Amniotic stem cell (primary cell): ENCODE data around the gene CTNNA2.

Experiments
- DNase-seq: peaks from one replicate; lab custom pipeline; 2025; lab: John Stamatoyannopoulos, UW

The CTNNA2 gene

DNA sequence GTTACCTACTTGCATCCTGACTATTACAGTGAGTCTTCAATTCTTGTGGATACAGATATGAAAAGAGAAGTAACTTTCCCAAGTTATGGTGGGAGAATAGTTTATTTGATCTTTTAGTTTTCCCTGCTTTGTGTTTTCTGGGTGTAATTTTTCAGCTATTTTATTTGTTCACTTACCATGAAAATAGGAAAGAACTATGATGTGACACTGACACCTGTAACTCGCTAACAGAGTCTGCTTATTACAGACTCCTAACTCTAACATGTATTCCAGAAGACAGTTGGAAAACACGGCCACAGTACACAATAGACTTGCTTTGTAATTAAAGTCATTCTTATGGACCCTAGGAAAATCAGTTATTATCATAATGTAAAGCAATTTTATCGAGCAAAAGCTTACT is 468.5 kb downstream of the CTNNA2 start:
- no peak for DNase-seq

DNA sequence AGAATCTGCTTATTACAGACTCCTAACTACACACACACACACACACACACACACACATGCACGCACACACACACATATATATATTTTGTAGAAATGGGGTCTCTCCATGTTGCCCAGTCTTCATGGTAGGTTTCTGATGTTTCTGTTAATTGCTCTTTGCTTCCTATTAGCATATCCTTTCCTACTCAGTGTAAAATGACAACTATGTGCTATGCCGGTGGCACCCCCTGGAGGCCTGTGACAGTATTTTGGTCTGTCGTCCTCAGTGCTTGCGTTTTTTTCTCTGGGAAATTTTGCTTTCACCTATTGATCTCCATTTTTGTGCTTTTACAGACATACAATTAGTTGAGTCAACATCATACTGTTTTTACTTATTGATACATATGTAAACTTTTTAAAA is 469.6 kb downstream of the CTNNA2 start:
- DNase-seq: no peak

DNA sequence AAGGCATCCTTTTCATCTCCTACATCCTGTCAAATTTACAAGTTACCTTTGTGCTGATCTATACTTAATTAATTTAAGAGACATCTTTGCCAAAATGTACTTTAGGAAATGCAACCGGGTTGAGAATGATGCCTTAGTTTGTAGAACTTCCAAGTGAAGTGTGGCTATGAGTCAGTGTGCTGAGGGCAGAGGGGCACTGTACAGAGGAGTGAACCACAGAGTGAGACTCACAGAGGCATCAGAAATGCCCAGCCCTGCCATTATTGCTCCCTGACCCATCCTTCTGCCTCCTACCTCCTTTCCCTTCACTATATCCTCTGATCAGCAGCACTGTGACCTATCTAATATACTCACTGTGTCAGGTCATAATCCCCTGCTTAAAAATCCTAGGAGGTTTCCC is 471.6 kb downstream of the CTNNA2 start:
- no peak for DNase-seq

DNA sequence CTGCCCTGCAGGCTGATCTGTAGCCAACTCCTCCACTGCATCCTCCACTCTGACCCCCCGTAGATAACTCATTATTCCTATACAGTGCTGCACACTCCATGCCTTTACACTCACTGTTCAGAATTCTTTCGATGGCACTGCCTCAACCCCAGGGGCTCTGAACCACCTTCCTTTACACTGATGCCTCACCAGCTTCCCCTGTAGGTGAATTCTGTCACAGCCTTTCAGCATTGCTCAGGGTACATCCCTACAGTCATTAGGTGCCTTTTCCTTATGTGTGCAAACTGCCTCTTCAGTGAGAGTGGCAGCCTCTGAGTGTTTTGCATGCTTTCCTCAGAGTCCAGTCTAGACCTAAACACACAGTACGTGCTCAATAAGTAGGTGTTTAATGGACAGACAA is 472.3 kb downstream of the CTNNA2 start:
- no peak for DNase-seq

DNA sequence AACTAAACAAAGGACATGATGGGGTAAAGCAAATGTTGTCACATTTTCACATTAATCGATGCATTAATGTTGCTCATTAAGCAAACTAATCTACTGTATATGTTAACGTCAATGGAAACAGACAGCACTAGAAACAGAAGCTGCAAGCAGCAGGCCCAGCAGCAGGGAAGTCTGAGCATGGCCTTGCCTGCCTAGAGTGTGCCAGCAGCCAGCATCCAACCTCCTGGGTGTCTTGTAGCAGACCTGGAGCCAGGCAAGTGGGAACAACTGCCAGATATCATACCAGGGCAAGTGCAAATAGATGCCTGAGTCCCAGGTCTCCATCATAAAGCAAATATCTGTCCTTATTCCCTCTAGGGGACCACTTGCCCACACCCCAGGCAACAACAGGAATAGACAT is 472.7 kb downstream of the CTNNA2 start:
- DNase-seq: no peak

DNA sequence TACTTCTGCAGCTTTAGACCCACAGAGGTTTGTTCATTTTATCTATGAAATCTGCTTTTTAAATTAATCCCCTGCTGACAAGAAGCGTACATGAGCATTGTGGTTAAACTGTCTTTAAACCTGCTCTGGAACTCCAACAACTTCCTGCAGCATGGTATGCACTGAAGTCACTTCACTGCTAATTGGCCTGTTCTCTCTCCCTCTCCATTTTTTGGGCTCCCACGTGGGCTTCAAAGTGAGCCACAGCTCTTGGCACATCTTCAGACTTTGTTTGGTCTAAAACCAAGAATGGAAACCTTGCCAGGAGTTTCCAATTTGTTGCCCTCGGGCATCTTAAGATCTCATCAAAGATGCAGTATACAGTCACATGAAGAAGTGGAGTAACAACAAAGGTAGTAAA is 480.3 kb downstream of the CTNNA2 start:
- DNase-seq: no peak

DNA sequence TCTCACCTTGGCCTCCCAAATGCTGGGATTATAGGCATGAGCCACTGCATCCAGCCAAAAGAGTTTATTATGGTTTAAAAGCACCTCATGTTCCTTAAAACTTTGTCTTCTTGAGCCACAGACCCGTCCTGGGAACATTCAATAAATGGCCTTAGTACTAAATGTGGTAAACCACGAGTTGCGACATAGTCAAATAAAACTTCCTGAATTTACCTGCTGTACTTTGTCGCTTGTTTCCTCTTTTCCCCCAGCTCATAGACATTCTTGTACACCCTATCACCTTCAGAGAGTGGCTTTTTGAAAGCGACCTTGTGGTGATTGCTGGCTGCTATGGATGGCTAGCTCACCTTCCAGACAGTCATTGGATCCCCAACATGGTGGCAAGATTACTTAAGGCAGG is 481.3 kb downstream of the CTNNA2 start:
- DNase-seq: no peak

DNA sequence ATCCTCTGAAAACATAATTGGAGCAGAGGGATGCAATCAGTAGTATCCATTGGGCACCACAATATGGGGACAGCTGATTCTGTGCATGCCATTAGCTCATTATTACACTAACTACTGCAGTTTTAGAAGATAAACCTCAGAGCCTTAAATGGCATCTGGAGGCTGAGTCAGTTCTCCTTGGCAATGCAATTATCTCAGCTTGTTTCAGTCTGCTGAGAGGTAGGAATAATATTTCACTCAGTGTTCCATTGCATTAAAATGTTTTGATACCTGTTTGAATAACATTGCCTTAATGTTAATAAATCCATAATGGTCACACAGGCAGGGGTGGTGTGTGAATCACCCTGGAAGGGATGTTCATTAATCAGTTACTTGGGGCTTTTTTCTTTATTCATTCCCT is 482.1 kb downstream of the CTNNA2 start:
- DNase-seq: no peak

DNA sequence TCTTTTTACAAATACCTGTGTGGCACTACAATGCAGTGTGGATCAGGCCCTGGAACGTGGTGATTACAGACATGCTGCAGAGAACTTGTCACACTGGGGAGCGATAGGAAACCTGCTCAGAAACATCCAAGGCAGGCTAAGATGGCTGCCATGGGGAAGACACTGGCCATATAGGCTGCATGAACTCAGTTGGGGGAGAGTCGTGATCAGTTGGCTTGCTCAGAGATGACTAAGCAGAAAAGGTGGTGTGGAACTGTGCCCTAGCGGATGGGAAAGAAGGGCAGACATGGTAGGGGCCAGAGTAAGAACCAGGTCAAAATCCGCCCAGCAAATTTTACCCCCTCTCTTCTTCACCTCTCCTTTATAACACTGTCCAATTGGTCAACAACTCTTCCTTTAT is 483.9 kb downstream of the CTNNA2 start:
- DNase-seq: no peak

DNA sequence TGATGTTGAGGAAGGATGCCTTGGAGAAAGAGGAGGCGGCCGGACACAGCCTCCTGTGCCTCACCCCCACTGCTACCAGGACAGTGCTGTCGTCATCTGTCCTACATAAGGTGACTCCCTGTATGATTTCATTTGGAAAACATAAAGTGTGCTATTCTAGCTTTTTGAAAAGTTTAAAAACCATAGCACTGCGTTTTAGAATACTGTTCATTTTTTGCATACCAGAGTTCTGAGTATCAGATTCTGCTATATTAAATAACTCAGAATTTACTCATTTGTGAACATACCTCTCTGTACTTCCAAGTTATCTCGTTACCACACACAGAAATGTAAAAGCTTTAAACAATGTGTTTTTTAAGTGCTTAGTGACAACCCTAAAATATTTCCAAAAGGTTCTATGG is 488.9 kb downstream of the CTNNA2 start:
- DNase-seq: no peak

DNA sequence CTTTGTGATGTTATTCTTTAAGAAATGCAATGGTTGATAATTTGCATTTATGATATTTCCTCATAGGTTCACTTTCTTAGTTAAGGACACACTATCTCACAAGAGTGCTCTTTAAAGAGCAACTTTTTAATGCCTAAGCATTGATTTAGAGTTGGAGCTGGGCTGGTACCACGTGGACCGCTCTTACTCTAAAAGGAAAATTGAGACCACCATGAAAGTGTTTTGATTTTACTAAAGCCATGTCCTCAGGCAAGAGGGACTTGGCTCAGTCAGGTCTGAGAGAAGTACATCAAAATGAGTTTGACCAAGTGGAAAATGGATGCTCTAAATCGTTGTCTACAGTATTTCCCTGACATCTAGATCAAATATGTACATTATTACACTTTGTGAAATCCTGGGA is 489.3 kb downstream of the CTNNA2 start:
- DNase-seq: no peak

DNA sequence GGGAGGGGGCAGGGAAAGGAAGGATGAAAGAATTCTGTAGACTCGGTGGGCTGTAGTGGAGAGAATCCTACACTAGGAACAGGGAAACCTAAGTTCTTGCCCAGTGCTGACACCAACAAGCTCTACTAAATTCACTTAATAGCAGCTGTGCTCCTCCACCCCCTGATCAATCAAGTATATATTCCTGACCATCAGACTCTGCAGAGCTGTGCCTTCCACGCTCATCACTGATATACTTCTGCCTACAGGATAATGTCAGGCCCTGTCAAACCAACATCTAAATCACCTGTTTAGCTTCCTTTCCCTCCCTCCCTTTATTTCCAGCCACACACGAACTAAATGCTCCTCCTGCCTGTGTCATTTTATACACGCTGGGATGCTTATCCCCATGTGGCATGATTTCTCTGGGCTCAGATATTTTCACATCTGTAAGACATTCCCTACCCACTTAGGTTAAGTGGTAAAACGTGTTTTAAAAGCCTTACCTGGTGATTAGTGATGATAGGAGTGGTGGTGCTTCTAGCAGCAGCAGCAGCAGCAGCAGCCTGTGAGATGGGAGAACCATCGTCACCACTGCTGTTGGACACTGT is 489.8 kb downstream of the CTNNA2 start:
- DNase-seq: no peak

DNA sequence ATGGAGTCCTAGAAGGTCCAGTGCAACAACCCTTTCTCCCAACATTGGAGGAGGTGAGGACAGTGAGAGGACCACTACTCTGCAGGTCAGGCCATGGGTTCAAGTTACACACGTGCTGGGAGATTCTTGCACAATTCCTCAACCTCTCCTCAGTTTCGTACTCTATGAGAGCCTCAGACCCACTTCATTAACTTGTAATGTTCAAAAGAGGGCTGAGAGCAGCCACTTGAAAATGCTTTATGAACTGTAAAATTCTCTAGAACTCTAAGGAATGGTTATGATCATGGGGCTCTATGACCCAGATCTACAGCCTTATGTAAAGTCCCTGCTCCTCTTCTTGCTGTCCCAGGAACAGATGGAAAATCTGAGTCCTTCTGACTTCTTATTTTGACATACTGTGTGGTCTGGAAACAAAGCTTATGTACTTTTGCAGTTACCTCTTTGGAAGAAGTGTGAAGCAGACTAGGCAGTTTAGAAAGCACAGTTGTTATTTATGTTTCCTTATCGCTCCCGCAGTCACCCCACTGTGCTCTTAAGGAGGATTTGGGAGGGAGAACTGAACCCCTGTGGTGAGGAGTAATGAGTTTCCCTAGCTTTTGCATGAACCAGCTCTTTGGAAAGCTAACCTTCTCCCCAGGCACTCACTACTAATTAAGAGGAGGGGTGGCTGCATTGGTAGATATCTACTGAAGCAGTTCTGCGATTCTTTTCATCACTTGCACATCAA is 495.1 kb downstream of the CTNNA2 start:
- no peak for DNase-seq

DNA sequence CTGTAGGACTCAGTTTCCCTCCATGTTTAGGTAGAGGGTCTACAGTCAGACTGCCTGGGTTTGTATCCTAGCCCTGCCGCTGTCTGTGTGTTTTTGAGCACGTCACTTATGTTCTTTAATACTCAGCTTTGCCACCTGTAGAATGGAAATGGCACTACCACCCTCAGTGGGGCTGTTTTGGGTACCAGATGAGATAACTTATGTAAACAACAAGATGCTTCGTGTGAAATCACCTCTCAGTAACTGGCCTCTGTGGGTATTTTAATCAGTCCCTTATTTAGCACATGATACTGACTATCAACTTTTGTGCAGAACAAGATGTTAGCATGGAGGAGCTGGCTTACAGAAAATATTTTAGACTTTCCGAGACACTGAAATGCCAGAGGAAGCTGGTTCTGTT is 495.7 kb downstream of the CTNNA2 start:
- DNase-seq: no peak

DNA sequence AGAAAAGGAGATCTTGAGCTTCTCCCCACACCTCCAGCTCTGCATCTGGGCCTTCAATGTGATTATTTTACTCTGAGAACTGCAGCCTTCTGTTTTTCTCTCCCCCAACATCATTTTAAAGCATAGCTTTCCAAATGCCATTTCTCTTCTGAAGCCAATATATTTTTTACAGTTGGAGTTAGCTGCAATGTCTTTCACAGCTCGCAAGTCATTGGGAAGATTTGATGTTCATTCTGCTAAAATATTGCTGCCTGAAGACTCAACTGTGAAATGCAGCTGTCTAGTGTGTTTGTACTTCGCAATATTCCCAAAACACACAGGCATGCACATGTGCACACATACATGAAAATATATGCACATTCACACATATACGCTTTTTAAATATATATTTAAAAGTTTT is 496.4 kb downstream of the CTNNA2 start:
- no peak for DNase-seq

DNA sequence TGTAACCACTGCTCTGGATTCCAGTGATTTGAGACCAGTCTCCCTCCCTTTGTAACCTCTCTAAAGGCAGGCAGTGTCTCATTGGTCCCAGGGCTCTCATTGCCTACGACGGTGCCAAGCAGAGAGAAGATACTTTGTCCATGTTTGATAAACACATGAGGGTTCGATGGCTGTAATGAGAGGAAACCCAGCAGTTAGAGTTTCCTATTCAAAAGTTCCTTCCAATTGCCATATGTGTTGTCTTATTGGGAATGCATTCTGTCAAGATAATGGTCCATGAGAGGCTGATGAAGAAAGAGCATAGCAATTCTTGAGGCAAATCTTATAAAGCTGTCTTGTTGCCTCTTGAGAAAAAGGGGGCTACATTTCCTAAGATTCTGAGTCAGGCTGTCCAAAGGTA is 499.2 kb downstream of the CTNNA2 start:
- no peak for DNase-seq

DNA sequence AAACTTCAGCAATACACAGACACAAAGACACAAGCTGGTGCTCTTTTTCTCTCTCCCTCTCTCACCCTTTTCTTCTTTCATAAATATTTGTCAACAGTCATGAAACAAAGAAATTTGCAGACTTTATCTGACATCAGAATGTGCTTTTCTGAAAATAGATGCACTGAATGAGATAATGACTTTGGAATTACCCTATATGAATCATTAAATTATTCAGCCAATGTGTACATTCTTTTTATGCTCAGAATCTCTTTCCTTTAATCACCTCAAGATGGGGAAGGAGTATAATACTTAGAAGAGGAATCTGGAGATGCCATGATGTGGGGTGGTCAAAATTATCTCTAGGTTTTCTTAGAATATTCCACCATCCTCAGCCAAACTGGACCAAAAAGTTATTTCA is 501.8 kb downstream of the CTNNA2 start:
- no peak for DNase-seq

DNA sequence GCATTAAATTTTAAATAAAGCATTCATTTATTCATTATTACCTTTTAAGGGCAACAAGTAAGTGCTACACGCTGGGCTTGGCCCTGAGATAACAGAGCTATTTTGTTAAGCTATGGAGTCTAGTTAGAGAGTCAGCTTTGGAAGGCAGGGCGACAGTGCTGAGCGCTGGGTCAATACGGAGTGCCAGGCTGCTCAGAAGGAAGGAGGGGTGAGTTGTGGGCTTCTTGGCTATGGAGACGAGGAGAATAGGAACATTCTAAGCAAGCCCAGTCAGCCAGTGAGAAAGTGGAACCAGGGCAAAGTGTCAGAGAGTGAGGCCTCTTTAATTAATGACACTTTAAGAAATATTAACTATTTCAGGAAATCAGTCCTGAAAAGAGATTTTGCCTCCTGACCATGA is 503.3 kb downstream of the CTNNA2 start:
- DNase-seq: no peak

DNA sequence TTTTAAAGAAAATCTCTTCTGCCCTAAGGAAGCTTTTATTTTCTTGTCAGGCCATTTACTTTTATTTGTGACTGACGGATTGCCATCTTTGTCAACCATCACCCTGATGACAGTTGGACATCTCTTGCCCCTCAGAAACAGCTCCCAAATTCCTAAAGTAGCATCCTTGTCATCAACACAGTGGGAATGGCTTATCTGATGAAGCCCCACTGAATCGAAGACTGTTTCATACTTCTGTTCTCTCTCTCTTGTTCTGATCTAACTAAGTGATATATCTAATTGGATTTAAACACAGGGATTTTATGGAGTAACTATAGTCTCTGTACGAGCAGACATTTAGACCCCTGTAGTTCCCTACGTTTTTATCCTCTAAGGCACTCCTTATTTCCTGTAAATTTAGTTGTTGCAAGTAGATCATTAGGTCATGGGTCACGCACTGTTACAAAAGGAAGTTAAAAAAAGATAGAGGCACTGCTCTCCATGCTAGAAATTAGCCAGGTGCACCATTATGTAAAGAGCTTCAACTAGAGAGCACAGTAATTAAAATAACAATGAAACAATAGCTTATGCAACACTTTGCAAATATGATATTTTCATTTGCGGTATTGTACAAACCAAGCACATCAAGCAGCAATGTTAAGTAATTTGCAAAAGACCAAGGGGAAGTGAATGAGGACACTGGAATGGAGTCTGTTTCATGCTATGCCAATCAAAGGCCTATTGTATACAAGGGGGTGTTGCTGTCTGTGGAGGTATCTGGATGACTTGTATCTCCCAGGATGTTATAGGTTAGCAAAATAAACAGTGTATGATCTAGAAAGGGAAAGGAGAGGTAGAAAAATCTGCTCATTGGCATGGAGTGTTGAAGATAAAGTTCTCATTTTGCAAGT is 507.0 kb downstream of the CTNNA2 start:
- DNase-seq: no peak

DNA sequence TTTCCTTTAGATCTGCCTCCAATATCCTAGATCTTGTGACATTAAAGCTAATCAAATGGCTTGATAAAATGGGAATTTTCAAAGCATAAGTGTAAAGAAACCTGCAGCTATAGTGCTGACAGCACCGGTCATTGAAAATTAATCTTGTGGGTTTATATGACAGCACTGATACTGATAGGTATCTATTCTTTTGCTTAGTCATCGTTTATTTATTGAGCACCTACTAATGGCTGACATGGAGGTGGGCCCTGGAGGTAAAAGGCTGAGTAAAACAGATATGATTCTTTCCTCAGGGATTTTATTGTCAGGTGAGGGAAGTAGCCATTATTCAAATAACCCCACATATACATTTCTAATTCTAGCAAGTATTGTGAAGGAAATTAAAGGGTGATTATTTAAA is 509.2 kb downstream of the CTNNA2 start:
- no peak for DNase-seq

DNA sequence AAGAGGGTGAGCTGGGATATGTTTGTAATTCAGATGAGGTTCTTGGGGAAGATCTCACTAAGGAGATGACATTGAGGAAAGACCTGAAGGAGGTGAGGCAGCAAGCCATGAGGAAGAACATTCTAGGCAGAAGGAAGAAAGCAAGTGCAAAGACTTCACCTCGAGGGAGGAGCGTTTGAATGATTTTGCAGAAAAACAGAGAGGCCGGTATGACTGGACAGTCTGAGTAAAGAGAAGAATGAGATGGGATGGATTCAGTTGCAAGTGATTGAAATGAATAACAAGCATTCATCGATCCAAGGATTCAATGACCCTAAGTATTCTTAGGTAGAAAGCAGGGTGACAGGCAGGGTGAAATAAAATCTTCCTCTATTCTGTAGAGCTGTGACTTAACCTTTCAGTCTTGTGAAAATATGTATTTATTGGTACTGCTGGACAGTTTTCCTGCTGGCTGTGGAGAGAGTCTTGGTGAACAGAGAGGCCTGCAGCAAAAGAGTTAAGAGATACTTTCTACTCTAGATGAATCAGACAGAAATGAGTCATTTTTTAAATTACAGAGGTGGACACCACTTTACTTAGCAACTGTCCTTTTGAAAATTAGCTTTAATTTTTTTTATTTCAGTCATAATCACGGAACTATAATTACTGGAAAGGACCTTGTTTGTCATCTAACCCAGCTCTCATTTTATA is 513.3 kb downstream of the CTNNA2 start:
- no peak for DNase-seq

DNA sequence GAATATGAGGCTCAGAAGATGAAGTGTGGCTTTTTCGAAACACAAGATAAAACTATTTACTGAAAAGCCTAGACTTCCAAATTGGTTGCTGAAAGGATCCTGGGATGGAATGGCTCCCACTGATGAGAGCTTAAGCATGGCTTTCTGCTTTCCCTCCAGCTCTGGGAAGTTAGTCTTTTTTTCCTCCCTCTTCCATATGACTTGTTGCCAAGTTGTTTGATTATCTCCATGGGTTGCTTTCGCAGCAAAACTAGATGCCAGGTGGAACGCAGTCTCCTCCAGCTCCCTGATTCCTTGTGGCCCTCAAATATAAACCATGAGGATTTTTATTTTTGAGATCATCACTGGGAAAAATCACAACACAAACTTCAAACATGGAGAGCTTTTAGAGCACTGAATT is 515.2 kb downstream of the CTNNA2 start:
- no peak for DNase-seq

DNA sequence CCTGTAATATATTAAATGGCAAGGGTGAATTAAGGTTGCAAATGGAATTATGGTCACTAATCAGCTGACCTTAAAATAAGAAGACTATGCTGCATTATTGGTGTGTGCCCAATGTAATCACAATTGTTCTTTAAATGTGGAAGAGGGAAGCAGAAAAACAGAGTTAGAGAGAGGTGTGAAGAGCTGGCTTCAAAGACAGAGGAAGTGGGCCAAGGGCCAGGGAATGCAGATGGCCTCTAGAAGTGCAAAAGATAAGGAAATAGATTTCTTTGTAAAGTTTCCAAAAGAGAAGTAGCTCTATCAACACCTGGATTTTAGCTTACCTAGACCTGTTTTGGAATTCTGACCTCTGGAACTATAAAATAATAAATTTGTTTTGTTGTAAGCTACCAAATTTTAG is 515.7 kb downstream of the CTNNA2 start:
- no peak for DNase-seq
